ENCODE results near the gene SAP30BP.

SAP30BP gene

DNA sequence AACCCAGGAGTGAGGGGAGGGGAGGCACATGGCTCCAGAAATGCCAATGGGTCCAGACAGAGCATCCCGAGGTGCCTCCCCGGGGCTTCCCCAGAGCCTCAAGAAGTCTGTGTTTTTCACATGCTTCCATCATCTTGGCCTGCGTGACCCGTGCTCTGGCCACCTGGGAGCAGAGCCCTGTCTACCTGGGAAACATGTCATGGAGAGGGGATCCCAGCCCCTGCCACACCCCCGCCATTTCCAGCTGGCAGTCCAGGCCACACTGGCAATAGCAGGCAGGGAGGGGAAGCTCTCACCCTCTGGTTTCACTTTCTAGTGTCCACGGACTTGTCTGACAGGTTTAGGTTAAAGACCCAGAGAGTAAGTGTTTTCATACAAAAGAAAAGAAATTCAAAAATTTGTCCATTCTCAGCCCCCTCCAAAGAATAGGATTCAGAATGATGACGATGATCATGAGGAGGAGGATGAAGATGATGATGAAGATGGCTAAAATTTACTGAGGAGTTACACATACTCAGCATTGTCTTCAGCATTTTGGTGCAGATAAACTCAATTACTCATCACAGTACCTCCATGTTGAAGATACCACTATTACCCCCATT, 24.9 kb upstream of the SAP30BP start:
- H3K4me3 ChIP-seq (ENCODE audit: low read depth, low read length) = no peak overlapping the region
- in situ Hi-C loops (cut with HindIII; ENCODE audit: low sequenced_read_pairs) = no loop called here
- no peak for DNase-seq (ENCODE audit: low read depth, low spot score)
- TF ChIP-seq, protein P1, sequence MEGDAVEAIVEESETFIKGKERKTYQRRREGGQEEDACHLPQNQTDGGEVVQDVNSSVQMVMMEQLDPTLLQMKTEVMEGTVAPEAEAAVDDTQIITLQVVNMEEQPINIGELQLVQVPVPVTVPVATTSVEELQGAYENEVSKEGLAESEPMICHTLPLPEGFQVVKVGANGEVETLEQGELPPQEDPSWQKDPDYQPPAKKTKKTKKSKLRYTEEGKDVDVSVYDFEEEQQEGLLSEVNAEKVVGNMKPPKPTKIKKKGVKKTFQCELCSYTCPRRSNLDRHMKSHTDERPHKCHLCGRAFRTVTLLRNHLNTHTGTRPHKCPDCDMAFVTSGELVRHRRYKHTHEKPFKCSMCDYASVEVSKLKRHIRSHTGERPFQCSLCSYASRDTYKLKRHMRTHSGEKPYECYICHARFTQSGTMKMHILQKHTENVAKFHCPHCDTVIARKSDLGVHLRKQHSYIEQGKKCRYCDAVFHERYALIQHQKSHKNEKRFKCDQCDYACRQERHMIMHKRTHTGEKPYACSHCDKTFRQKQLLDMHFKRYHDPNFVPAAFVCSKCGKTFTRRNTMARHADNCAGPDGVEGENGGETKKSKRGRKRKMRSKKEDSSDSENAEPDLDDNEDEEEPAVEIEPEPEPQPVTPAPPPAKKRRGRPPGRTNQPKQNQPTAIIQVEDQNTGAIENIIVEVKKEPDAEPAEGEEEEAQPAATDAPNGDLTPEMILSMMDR (IDR thresholded peaks at IDR 0.05; ENCODE audit: low read depth, low read length) = no peak

DNA sequence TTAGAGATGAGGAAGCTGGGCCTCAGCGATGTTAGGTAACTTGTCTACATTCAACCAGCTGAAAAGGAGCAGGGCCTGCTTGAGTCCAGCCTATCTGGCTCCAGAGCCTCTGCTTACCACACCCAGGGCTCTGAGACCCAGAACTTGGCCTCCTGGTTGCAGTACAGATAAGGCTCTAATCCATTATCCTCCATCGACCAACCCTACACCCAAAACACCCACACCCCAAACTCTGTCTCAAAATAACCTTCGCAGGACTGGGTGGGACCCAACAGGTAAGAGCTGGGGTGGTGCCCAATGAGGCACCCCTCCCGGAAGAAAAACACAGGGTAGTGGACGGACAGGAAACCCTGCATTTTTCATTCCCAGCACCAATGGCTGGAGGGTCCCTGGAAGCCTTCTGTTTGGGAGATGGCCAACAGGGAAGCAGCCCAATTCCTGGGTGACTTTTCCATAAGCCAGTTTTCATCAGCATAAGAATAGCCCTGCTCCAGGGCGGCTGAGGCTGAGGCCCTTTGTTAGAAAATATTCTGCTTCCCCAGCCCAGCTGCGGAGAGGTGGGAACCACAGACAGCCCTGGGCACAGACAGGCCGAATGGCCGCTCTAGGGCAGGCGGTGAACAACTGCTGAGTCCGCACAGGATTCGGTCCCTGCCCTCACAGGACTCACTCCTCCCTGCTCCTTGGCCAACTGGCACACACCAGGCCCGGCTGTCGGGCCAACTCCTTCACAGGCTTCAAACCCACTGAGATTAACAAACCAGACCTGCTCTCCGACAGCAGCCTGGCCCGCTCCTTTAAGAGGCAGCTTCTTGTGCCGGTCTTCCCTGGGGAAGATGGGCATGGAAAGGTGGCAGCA, 24.1 kb upstream of the SAP30BP start:
- DNase-seq (ENCODE audit: low read depth, low spot score) = no peak
- TF ChIP-seq, protein P1 (IDR thresholded peaks at IDR 0.05; ENCODE audit: low read depth, low read length) = no peak
- in situ Hi-C loops (cut with HindIII; ENCODE audit: low sequenced_read_pairs) = no loop called here

GRCh38 chr17:75643643-75644017, 23.5 kb upstream of the SAP30BP start:
- DNase-seq (ENCODE audit: low read depth, low spot score) = no peak
- H3K4me3 ChIP-seq (ENCODE audit: low read depth, low read length) = no peak overlapping the region
- in situ Hi-C loops (cut with HindIII; ENCODE audit: low sequenced_read_pairs) = no loop called here
- TF ChIP-seq, protein P1 (IDR thresholded peaks at IDR 0.05; ENCODE audit: low read depth, low read length) = no peak

More for the DNA sequence above, 24.1 kb upstream of the SAP30BP start:
- H3K4me3 ChIP-seq (ENCODE audit: low read depth, low read length) = no peak overlapping the region

DNA sequence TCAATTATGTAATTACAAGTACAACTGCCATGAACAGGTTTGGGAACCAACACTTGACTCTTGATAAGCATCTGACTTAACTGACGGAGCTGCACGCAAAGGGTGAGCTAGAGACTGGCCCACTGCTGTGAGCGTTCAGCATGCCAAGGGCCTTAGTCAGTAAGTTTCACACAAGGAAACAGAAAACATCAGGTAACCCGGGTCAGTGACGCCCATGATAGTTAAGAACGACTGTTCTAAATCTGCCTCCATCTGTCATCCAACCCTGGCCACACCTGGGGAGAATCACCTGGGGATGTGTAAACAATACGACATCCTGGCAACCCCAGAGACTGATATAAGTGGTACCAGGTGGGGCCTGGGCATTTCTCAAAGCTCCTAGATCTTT, 21.6 kb upstream of the SAP30BP start:
- TF ChIP-seq, protein P1 (IDR thresholded peaks at IDR 0.05; ENCODE audit: low read depth, low read length) = no peak
- H3K4me3 ChIP-seq (ENCODE audit: low read depth, low read length) = no peak overlapping the region
- in situ Hi-C loops (cut with HindIII; ENCODE audit: low sequenced_read_pairs) = no loop called here
- DNase-seq (ENCODE audit: low read depth, low spot score) = peak; percentile 49

DNA sequence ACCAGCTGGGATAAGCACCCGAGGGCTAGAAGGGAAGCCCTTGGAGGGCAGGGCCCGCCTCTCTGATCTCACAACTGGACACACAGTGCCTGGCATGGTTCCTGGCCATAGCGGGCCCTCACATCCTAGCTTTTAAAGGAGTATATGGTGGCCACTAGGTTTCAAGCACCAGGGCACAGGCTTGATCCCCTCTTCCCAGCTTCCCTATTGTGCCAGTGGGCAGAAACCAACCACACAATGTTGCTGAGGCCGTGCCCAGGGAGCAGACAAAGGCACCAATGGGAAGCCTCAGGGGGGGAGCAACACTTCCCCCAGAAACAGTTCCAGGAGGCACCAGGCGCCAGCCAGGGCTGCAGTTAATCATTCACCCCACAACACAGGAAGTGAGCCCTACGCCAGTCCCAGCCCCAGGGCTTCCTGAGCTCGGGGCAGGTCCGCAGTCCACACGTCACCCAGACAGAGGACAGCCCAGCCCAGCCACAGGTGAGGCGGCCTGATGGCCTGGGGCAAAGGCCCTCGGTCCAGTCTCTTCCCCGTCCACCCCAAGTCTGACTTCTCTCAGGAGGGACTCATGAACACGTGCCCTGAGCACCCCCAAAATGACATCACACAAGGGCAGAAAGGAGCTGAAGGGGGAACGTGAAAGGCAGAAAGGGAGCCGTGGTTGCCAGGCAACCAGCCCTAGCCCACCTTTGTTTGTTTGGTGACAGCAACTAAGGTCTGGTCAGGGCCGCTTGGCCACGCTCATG, 21.1 kb upstream of the SAP30BP start:
- in situ Hi-C loops (cut with HindIII; ENCODE audit: low sequenced_read_pairs) = no loop called here
- no peak for DNase-seq (ENCODE audit: low read depth, low spot score)
- no peak overlapping the region for H3K4me3 ChIP-seq (ENCODE audit: low read depth, low read length)
- TF ChIP-seq, protein P1 (IDR thresholded peaks at IDR 0.05; ENCODE audit: low read depth, low read length) = no peak

- in situ Hi-C loops (cut with HindIII; ENCODE audit: low sequenced_read_pairs) = no loop called here
- H3K4me3 ChIP-seq (ENCODE audit: low read depth, low read length) = no peak overlapping the region
- DNase-seq (ENCODE audit: low read depth, low spot score) = no peak
- TF ChIP-seq, protein P1 (IDR thresholded peaks at IDR 0.05; ENCODE audit: low read depth, low read length) = no peak
Observed at GRCh38 chr17:75646638-75646992, 20.5 kb upstream of the SAP30BP start.
